GM08714 (cell line): ENCODE results near the gene GAS7.
"Not testable (repeated sequence)": the region's sequence is repeated elsewhere in the genome, so short reads cannot be mapped to it uniquely, and the experiment has no call there.

Experiments used
- H3K4me3 ChIP-seq: fragments of 200-500 bp; sonication (Bioruptor generic); 2 replicates; pipeline ENCODE4 v1.5.1; 2014; ENCODE audit warnings: mild to moderate bottlenecking, low read length, inconsistent platforms
- ZNF274 ChIP-seq: IDR thresholded peaks from 2 replicates; pipeline ENCODE4 v1.6.1; 2012; ENCODE audit warnings: mild to moderate bottlenecking, low read depth, low read length

Gene GAS7

GRCh38 chr17:10031127-10031526 is 167.3 kb downstream of the GAS7 start:
- no peak overlapping the region for H3K4me3 ChIP-seq
- no peak for TF ChIP-seq ZNF274

- no peak overlapping the region for H3K4me3 ChIP-seq
- TF ChIP-seq ZNF274 = no peak
These were observed 169.3 kb downstream of the GAS7 start for GRCh38 chr17:10029129-10029528.

- TF ChIP-seq ZNF274 = no peak
- no peak overlapping the region for H3K4me3 ChIP-seq
These were observed 172.2 kb downstream of the GAS7 start for GRCh38 chr17:10025976-10026901.

- no peak for TF ChIP-seq ZNF274
- H3K4me3 ChIP-seq = no peak overlapping the region
These were observed 173.2 kb downstream of the GAS7 start for GRCh38 chr17:10025224-10025623.

DNA sequence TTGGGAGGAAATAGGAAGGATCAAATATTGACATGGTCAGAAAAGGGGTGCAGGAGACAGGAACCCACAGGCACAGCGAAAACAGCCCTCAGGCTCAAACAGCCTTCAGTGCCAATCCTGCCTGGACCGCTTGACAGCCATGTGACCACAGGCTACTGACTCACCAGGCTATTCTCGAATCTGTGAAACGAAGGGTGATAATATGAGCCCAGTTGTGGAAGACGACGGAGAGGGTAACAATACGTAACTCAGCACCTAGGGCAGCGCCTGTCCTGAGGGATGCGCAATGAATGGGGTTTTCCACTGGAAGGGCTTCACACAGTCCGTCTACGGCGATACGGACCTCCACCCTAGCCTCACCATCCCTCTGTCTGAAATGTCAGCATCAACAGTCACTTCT is 176.0 kb downstream of the GAS7 start:
- TF ChIP-seq ZNF274 = no peak
- H3K4me3 ChIP-seq = no peak overlapping the region

DNA sequence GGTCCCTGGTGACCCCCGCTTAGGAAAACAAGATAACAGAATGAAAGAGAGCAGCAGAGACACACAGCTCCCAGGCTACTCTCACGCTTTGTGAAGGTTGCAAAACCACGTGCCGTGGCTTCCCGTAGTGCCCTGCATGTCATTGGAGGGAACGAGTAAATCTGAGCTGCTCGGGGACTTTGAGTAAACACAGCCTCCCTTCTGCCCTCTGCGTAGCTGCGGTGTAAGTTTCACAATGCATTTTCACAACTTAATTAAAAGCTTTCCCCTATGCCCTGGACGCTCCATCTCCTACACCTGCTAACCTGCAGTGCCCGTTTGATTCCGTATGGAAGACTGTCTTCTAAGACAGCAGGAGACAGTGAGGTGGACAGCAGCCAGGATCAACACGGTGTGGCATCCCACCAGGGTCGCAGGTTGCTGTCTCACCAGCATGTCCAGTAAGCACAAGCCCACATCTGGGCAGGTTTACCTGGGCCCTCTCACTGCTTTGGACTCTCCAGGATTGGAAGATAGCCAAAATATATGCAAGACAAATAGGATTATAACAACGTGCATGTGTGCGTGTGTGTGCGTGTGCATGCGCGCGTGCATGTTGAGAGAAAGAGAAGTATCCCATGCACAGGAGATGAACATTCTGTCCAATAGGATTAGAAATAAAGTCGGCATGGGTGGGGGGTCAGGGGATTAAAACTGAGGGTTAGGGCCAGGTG is 177.0 kb downstream of the GAS7 start:
- TF ChIP-seq ZNF274 = no peak
- no peak overlapping the region for H3K4me3 ChIP-seq

GRCh38 chr17:10019941-10020451 is 178.4 kb downstream of the GAS7 start:
- no peak for TF ChIP-seq ZNF274
- H3K4me3 ChIP-seq = no peak overlapping the region

DNA sequence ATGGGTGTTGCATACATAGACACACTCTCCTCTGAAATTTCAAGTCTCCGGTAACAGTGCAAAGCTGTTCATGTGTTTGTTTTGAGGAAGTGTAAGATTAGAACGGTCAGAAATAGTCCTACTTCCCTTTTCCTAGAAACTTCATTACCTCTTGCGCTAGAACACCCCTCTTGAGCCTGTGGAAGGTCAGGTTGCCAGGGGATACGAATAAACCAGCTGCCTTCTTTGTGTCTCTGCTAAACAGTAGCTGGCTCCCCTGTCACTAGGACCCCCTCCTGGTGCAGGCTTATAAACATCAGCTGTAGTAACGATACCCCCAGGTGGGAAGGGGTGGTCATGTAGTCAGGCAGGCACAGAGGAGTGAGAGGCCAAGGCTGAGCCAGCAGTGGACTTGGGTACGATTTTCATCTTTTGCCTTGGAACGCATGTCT is 179.9 kb downstream of the GAS7 start:
- no peak for TF ChIP-seq ZNF274
- peak overlapping the region; percentile 11; the same call in 1 of the 2 replicates for H3K4me3 ChIP-seq

- not testable (repeated sequence) for H3K4me3 ChIP-seq
These were observed 181.3 kb downstream of the GAS7 start for GRCh38 chr17:10016958-10017570.

- H3K4me3 ChIP-seq = peak overlapping the region; percentile 42; the same call in 1 of the 2 replicates
- no peak for TF ChIP-seq ZNF274
These were observed 184.9 kb downstream of the GAS7 start for GRCh38 chr17:10013365-10014112.

GRCh38 chr17:10010752-10011151 is 187.7 kb downstream of the GAS7 start:
- TF ChIP-seq ZNF274 = no peak
- H3K4me3 ChIP-seq = no peak overlapping the region

DNA sequence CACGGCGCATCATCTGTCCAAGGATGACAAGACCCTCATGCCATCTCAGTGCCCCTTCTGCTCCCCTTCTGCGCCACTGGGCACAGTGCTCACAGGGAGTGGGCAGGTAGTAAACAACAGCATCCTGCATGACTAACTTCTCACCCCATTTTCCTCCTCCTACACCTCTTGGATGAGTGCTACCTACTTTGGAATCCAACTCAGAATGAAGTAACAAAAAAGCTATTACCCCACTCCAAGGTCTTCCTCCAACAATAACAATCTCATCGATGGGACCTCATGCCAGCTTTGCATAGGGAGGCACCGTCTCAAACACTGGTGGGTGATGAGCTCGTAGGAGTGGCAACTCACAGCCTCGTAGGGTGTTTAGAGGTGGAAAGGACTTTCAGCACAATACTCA is 194.7 kb downstream of the GAS7 start:
- TF ChIP-seq ZNF274 = no peak

GRCh38 chr17:10002567-10003360 is 195.6 kb downstream of the GAS7 start:
- H3K4me3 ChIP-seq = not testable (repeated sequence)

More for the DNA sequence above, 194.7 kb downstream of the GAS7 start:
- H3K4me3 ChIP-seq = no peak overlapping the region
